ENCODE data around the gene TATDN2.

Gene TATDN2

DNA sequence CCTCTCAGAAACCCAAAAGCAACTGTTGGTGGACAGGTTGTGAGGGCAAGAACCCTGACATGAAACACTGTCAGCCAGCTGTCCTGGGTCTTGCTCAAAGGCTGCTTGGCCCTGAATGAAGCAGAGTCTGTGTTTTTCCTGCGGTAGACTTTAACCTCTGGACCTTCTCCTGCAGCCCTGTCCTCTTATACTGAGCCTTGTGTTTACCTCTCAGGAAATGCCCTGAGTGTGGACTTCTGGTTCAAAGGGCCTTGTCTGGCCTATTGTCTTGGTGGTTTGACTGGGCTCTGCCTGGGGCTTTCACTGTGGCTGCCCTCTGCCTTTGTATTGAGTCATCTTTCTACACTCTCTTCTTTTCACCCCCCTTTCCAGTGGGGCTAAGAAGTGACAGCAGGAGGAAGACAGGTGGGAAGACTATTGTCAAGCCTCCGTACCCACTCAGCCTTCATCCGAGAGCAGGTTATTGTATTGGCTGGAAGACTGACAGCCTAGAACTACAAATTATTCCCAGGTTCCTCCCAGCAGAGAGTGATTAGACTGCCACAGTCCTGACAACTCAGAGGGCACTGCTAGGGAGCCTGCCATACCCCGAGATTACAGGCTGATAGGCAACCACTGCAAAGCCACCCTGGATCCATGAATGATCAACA lies 69.2 kb downstream of the TATDN2 start:
- no peak for DNase-seq (ENCODE audit: low read depth in 2 of 2)

DNA sequence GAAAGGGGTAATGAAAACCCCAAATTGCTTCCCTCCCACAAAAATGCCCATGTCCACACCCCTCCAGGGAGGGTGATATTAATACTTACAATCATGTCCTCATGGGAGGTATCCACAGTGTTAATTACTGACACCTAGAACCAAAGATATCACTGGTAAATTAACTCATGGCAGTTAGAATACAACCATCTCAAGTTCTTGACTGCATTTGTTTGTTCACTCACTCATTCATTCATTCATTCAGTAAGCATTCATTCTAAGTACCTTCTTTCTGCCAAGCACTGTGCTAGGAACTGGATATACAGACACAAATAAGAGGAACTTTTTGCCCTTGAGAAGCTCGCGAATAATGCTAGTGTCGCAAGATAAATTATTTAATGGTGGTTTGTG lies 69.7 kb downstream of the TATDN2 start:
- no peak for DNase-seq (ENCODE audit: low read depth in 2 of 2)

DNA sequence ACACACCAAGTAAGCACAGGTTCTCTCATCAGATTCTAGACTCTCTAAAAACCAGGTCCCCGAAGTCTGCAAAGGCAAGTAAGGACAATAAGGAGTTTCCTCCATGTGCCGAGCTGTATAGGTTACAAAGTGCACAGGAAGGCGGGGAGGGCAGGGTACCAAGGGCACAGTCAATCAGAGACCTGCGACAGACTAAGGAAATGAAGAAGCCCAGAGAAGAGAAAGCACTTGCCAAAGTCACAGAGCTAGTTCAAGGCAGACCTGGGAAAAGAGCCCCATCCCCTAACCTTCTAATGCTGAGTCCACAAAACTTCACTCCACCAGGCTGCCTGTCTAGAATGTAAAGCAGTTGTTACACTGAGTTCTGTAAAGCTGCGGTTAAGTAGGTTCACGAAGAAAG lies 71.0 kb downstream of the TATDN2 start:
- DNase-seq (ENCODE audit: low read depth in 2 of 2): no peak

DNA sequence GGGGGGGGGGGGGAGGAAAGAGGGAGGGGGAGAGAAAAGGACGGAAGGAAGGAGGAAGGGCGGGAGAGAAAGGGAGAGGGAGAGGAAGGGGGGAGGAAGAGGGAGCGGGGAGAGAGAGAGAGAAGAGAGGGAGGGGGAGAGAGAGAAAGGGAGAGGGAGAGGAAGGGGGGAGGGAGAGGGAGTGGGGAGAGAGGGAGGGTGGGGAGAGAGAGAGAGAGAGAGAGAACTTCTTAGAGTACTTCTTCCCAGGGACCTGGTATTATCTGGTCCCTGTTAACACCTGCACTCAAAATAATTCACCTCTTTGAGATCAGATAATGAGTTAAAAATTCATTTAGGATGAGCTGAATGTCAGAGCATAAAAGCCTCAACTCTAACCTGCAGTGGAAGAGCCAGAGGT lies 71.5 kb downstream of the TATDN2 start:
- DNase-seq (ENCODE audit: low read depth in 2 of 2): no peak

DNA sequence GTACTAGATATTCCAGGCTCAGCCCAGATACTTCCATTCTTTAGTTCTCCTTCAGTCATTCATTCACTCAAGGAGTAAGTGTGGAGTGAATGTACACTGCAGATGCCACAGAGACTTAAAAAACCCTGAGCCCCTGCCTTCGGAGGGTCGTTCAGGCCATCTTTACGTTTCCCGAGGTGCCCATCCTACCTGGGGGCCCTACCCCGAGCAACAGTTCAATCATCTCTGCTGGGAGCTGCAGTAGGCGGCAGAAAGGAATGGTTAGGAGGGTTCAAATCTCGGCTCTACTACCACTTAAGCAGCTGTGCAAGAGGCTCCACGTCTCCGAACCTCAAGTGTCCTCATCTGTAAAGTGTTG lies 72.0 kb downstream of the TATDN2 start:
- no peak for DNase-seq (ENCODE audit: low read depth in 2 of 2)

DNA sequence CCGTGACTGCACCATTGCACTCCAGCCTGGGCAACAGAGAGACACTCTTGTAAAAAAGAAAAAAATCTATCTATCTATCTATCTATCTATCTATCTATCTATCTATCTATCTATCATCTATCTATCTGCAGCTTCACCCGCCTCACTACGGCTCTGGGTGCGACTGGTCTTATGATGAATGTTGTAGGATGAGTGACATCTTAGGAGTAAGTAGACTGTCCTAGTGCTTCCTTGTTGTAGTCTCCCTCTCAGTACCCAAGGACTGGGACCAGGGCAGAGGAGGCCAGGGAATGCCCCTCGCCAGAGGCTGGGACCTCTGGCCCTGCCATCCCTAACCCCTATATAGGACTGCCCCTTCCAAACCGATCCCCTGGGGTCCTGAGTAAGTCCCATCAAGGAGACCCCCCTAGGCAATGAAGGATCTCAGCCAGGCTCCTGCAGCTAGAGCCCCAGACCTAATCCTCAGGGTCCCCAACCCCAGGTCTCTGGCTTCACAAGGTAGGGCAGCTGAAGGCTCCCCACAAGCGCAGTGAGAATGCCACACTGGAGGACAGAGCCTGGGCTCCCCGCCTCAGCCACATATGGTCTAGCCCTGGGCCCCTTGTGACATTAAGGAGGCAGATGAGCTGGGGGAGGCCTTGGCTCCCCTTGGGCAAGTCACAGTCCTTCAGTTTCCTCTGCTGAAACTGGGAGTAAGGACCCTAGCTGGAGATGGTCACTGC lies 73.5 kb downstream of the TATDN2 start:
- DNase-seq (ENCODE audit: low read depth in 2 of 2): no peak

DNA sequence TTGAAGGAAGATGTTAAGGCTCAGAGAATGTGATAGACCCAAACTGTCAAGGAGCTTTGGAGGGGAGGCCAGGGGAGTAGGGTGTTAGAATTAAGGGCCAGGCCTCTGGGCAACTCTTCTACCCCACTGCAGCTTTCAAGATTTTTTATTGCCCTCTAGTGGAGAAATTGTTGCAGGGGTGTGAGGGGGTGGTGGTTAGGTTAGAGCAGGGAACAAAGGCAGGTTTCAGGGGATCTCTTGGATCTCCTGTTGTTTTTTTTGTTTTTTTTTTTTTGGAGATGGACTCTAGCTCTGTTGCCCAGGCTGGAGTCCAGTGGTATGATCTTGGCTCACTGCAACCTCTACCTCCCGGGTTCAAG lies 74.1 kb downstream of the TATDN2 start:
- no peak for DNase-seq (ENCODE audit: low read depth in 2 of 2)

DNA sequence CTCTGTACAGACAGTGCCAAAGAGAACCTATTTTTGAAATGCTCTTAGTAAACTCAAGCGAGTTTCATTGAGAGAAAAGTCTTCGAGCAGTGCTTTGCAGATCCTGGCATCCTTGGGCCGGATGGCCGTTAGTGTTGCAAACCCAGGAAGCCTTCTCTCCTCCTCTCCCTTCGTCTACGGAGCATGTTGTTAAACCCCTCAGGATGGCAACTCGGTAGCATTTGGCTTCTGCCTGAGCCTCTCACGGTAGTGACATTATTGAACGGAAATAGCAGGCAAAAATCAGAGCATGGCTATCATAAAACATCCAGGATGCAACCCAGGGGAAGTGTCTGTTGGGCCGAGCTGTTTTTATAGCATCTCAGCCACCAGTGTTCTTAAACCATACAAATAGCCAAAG lies 79.3 kb downstream of the TATDN2 start:
- DNase-seq (ENCODE audit: low read depth in 2 of 2): no peak

DNA sequence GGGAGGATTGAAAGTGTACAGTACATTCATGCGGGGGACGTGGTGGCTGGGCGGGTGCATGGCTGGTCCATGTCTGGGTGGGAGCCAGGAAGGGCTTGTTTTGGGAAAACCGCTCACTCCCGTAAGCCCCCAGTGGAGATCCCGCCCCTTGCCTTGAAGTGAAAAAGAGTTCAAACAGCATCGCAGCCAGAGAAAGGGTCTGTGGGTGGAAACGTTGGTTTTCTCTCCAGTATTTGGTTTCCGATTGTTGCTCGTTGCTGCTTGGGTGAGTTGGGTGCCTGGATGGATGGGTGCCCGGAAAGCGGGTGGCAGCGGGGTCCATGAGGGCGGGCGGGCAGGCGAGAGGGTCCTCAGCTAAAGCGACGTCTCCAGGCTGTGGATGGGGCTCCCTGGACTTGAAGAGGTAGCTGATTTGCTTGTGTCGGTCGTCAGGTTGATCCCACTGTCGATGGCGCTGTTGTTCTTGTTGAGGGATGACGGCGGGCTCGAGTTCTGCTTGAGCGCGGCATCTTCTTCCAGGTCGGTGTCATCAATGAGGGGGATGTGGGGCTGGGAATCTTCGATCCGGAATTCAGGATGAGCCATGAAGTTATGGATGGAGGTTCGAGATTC lies 80.3 kb downstream of the TATDN2 start:
- DNase-seq (ENCODE audit: low read depth in 2 of 2): no peak

DNA sequence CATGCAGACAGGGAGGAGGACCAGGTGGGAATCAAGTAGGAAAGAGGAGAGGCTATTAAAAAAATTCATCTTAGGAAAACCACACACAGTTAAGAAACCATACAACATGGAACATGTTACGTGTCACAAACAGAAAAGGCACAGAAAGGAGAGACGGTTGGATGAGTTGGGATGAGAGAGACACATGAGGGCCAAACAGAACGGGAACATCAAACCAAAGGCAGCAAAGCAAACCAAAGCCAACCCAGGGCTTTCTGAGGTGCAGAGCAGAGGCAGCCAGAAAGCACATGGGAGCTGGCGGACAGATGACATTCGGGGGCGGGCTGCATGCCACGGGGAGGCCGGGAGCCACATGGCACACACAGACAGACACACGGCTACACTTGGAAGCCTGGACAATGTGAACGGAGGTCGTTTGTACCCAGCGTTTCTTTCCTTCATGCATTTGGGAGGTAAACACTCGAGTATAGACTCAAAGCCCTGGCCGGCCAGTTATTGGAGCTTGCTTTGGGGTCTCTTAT lies 81.3 kb downstream of the TATDN2 start:
- DNase-seq (ENCODE audit: low read depth in 2 of 2): no peak

DNA sequence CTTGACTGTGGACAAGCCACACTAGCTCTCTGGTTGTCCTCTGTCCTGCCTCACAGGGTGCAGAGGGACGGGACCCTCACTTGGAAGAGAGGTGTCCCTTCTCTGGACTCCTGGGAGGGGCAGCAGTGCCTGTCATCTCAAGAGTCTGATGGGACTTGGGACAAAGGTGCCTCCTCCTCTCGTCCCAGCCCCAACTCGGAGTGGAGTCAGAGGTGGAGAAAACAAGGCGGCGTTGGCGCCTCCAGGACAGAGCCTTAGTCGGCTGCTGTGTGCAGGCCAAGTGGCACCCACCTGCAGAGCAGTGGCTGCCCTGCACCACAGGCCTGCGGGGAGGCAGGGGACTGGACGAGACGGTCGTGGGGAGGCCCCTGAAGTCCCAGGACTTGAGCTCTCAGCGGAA lies 82.1 kb downstream of the TATDN2 start:
- no peak for DNase-seq (ENCODE audit: low read depth in 2 of 2)

All from fibroblast of skin of left quadriceps (primary cell).